Heart left ventricle (tissue), 16 donors: Measurements from ENCODE around the gene FSTL4. TPM values are rescaled to one million over a fixed set of nuclear protein-coding genes. Genes with fewer than 3 reads are reported as not detected.

ENCODE experiments used
- ATAC-seq, 4 donors: fragments of 200-7000 bp; cut with Tn5 transposase; one replicate each; pipeline ENCODE4 v1.9.1; 2020 to 2022; ENCODE audit warnings: moderate library complexity in 4 of 4, mild to moderate bottlenecking in 3 of 4, moderate number of reproducible peaks in 1 of 4
- DNase-seq, 5 donors: peaks; one replicate each; pipeline ENCODE4 v3.0.0-alpha.2; 2020
- H3K27ac ChIP-seq, 12 donors: fragments of 200-600 bp; sonication (generic) in 4 of 12; one replicate each; pipeline versions ENCODE4 v1.5.0 to v1.8.0; 2016 to 2022; ENCODE audit warnings: mild to moderate bottlenecking in 2 of 12
- H3K27me3 ChIP-seq, 9 donors: fragments of 200-600 bp; sonication (generic) in 2 of 9; one replicate each; pipeline versions ENCODE4 v1.5.1 to v1.8.0; 2016 to 2022; ENCODE audit warnings: mild to moderate bottlenecking in 3 of 9
- H3K36me3 ChIP-seq, 9 donors: fragments of 200-600 bp; sonication (generic) in 2 of 9; one replicate each; pipeline versions ENCODE4 v1.5.0 to v1.8.0; 2018 to 2022; ENCODE audit warnings: mild to moderate bottlenecking in 2 of 9
- H3K4me1 ChIP-seq, 12 donors: fragments of 200-600 bp; sonication (generic) in 4 of 12; one replicate each; pipeline versions ENCODE4 v1.5.0 to v1.8.0; 2016 to 2022; ENCODE audit warnings: mild to moderate bottlenecking in 3 of 12
- H3K4me3 ChIP-seq, 12 donors: fragments of 200-600 bp; sonication (generic) in 4 of 12; one replicate each; pipeline versions ENCODE4 v1.5.0 to v1.8.0; 2017 to 2022; ENCODE audit warnings: mild to moderate bottlenecking in 9 of 12, moderate library complexity in 4 of 12
- H3K9me3 ChIP-seq, 12 donors: fragments of 200-600 bp; sonication (generic) in 4 of 12; one replicate each; pipeline versions ENCODE4 v1.5.0 to v1.8.0; 2016 to 2022; ENCODE audit warnings: mild to moderate bottlenecking in 1 of 12
- POLR2A ChIP-seq, 2 donors: fragments of 450-650 bp; IDR thresholded peaks; one replicate each; pipeline ENCODE4 v1.6.1; 2017; ENCODE audit warnings: antibody characterized with exemption in 2 of 2, mild to moderate bottlenecking in 2 of 2, moderate library complexity in 2 of 2
- WGBS, 4 donors: extraction: QIAGEN DNeasy Blood & Tissue Kit in 2 of 4; methylation state at CpG; one replicate each; pipeline versions ENCODE4 v1.1.5 to v1.1.7; 2013 to 2018; 5-methylcytosine and 5-hydroxymethylcytosine counted together
- intact Hi-C, 10 donors: fragments of 100-400 bp; cut with DNase I; formaldehyde crosslinking; loops; one replicate each; pipeline versions ENCODE4 v1.11.1 to v1.14.2; 2022
- polyA plus RNA-seq, 2 donors: library from polyadenylated mRNA; stranded (reverse); fragments of 200-250 nt; gene quantifications; one replicate each; pipeline ENCODE4 v1.2.3, GENCODE V29; 2013
- total RNA-seq, 9 donors: library from RNA; depleted of rRNA in 2 of 9; stranded (reverse); fragments of >200 nt in 2 of 9; fragmentation: NEBNext Ultra II Directional in 3 of 9; extraction: Animal tissue kit (Norgen Biotek cat#: 25700) in 3 of 9; gene quantifications; one replicate each; pipeline versions ENCODE4 v1.1.0 to v1.2.4, GENCODE V29; 2016 to 2023
- TF ChIP-seq, protein P1 (sequence below), 12 donors: fragments of 200-600 bp; sonication (generic) in 4 of 12; IDR thresholded peaks; one replicate each; pipeline versions ENCODE4 v1.5.0 to v1.8.0; 2018 to 2022; ENCODE audit warnings: antibody characterized with exemption in 12 of 12, mild to moderate bottlenecking in 5 of 12
- donor health status: ischemic (EF 13 %, LVEDD 7.1; RV severe dilation, severe dysfunction).
- donor health status: healthy with polysubstance abuse.
- donor health status: DM: no; HTN: yes; CAD: no.
- donor health status: DM: no; HTN: no; CAD: no.
- donor health status: ischemic (EF 25% LVEDD 6.9; RV normal size, moderate dysfunction).
- donor health status: ischemic (EF 25% LVEDD 5.7; RV mildly dilated, moderate dysfunction).
- donor health status: healthy.
- donor health status: DM: yes; HTN: yes; CAD: no.
- donor health status: ischemic (EF 35%, LVEDD 5.7; RV mildly dilated, moderate dysfunction).
- donor health status: nonischemic (EF 11% LVEDD 7.7; RV severe dilation, severe dysfunction).
- donor health status: DM: yes; HTN: yes; CAD: no.
- donor health status: PGD.
- donor health status: ischemic (EF 29% LVEDD 5.4; RV normal size, mild dysfunction).
- donor health status: nonischemic (EF 23%, LVEDD 6.1; RV moderate dilation, normal function).

FSTL4 gene
- total and polyA plus RNA-seq, 11 donors, result 0.01 to 0.39 (median 0.17) TPM; not detected in 6

DNA sequence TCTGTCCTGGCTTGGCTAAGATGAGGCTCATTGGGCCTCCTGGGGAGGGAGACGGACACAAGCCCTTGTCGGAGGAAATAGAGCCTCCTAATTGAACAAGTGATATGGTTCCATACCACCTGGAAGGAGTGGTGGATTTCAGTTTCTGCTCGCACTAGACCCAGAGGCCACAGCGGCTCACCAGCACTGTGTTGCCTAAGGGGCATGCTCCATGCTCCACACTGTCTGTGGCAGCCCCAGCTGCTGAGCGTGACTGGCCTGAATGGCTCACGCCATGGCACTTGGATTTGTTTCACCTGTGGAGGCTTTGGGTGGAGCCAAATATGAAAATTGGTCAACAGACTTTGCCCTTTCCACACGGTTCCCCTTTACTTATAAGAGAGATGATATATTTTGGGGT lies 379.4 kb downstream of the FSTL4 start:
- H3K4me1 ChIP-seq, result peaks cover 0 to 6% (median 0%) of the 10 kb centered on the region in 12 donors
- TF ChIP-seq, protein P1, sequence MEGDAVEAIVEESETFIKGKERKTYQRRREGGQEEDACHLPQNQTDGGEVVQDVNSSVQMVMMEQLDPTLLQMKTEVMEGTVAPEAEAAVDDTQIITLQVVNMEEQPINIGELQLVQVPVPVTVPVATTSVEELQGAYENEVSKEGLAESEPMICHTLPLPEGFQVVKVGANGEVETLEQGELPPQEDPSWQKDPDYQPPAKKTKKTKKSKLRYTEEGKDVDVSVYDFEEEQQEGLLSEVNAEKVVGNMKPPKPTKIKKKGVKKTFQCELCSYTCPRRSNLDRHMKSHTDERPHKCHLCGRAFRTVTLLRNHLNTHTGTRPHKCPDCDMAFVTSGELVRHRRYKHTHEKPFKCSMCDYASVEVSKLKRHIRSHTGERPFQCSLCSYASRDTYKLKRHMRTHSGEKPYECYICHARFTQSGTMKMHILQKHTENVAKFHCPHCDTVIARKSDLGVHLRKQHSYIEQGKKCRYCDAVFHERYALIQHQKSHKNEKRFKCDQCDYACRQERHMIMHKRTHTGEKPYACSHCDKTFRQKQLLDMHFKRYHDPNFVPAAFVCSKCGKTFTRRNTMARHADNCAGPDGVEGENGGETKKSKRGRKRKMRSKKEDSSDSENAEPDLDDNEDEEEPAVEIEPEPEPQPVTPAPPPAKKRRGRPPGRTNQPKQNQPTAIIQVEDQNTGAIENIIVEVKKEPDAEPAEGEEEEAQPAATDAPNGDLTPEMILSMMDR (IDR thresholded peaks at IDR 0.05), result no peak
- no peak for TF ChIP-seq POLR2A (IDR thresholded peaks at IDR 0.05)
- H3K9me3 ChIP-seq, result no peaks in the 10 kb centered on the region
- H3K36me3 ChIP-seq, result no peaks in the 10 kb centered on the region
- no peaks in the 10 kb centered on the region for H3K27me3 ChIP-seq
- DNase-seq (no peak), ATAC-seq (no peak)
- 86 to 94% (median 92%) methylated on average over 3 to 7 of the region's 7 CpGs for WGBS, 4 donors
- intact Hi-C loops, result no loop called here
- H3K27ac ChIP-seq, result no peak overlapping the region
- no peak overlapping the region for H3K4me3 ChIP-seq

- no peaks in the 10 kb centered on the region for H3K27me3 ChIP-seq
- no peak overlapping the region for H3K27ac ChIP-seq
- no peak for DNase-seq
- no peak overlapping the region for H3K4me3 ChIP-seq
- intact Hi-C loops, result no loop called here
- TF ChIP-seq, protein P1 (IDR thresholded peaks at IDR 0.05), result no peak
- no peak for TF ChIP-seq POLR2A (IDR thresholded peaks at IDR 0.05)
- no peaks in the 10 kb centered on the region for H3K9me3 ChIP-seq
- H3K4me1 ChIP-seq, result peaks cover 0 to 6% (median 0%) of the 10 kb centered on the region in 12 donors
- no peak for ATAC-seq
- WGBS, 4 donors, result 78 to 86% (median 83%) methylated on average over 3 of the region's 3 CpGs
- no peaks in the 10 kb centered on the region for H3K36me3 ChIP-seq
Observed at GRCh38 chr5:133232435-133232834, 379.9 kb downstream of the FSTL4 start.

GRCh38 chr5:133232011-133232410 lies 380.3 kb downstream of the FSTL4 start:
- H3K27me3 ChIP-seq, result no peaks in the 10 kb centered on the region
- no peaks in the 10 kb centered on the region for H3K36me3 ChIP-seq
- peak in 1 of 5 donors; percentile 35 for DNase-seq
- no peak overlapping the region for H3K4me3 ChIP-seq
- peaks cover 0 to 6% (median 0%) of the 10 kb centered on the region in 12 donors for H3K4me1 ChIP-seq
- no peaks in the 10 kb centered on the region for H3K9me3 ChIP-seq
- intact Hi-C loops, result no loop called here
- TF ChIP-seq POLR2A (IDR thresholded peaks at IDR 0.05), result no peak
- TF ChIP-seq, protein P1 (IDR thresholded peaks at IDR 0.05), result no peak
- 73 to 78% (median 75%) methylated on average over 6 of the region's 6 CpGs for WGBS, 4 donors
- H3K27ac ChIP-seq, result no peak overlapping the region
- ATAC-seq, result no peak

DNA sequence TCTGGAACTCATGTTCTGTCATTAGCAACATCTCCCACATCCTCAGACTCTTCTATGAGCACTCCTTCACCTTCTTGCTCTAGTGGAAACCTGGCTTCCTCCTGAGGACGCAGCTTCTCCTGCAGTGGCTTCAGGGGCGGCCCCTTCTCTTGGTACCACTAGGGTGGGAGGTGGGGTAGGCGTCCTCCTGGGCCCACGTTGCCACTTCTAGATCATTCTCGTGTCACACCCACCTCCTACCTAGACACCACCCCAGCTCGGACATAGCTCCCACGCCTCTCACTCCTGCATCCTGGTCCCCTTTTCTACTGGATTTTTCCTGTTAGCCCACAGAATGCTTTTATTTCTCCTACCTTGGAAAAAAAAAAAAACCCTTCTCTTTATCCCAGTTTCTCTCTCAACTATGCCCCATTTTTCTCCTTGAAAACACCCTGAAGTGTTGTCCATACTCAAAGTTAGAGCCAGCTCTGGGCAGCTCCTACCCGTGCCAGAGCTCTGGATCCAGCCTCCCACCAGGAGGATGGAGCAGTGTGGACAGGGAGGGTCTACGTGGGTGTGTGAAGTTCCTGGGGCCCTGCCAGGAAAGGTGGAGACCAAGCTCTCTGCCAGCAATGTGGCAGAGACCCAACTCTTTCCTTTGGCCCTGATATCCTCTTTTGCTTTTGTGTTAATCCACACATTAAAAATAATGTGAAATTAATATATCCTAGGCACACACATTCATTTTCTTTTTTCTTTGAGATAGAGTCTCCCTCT lies 381.3 kb downstream of the FSTL4 start:
- DNase-seq, result no peak
- Histone ChIP-seq H3K36me3 (no peaks in the 10 kb centered on the region), H3K9me3 (no peaks in the 10 kb centered on the region), H3K4me3 (no peak overlapping the region), H3K27me3 (no peaks in the 10 kb centered on the region), H3K27ac (no peak overlapping the region), H3K4me1 (peaks cover 0 to 6% (median 0%) of the 10 kb centered on the region in 12 donors)
- intact Hi-C loops, result no loop called here
- WGBS, 4 donors, result 66 to 73% (median 70%) methylated on average over 9 of the region's 9 CpGs
- ATAC-seq, result no peak
- TF ChIP-seq, protein P1 (IDR thresholded peaks at IDR 0.05), result no peak
- no peak for TF ChIP-seq POLR2A (IDR thresholded peaks at IDR 0.05)
